GM12873 (cell line): ENCODE data around the gene SNX21.

ENCODE experiments used
- TF ChIP-seq, protein P1 (sequence below): IDR thresholded peaks from 2 replicates; pipeline ENCODE4 v1.5.1; 2012; ENCODE audit warnings: low read depth, mild to moderate bottlenecking, moderate library complexity, low read length, control low read depth; ENCODE audit not compliant: insufficient read depth; ENCODE audit errors: missing control alignments

SNX21 gene

DNA sequence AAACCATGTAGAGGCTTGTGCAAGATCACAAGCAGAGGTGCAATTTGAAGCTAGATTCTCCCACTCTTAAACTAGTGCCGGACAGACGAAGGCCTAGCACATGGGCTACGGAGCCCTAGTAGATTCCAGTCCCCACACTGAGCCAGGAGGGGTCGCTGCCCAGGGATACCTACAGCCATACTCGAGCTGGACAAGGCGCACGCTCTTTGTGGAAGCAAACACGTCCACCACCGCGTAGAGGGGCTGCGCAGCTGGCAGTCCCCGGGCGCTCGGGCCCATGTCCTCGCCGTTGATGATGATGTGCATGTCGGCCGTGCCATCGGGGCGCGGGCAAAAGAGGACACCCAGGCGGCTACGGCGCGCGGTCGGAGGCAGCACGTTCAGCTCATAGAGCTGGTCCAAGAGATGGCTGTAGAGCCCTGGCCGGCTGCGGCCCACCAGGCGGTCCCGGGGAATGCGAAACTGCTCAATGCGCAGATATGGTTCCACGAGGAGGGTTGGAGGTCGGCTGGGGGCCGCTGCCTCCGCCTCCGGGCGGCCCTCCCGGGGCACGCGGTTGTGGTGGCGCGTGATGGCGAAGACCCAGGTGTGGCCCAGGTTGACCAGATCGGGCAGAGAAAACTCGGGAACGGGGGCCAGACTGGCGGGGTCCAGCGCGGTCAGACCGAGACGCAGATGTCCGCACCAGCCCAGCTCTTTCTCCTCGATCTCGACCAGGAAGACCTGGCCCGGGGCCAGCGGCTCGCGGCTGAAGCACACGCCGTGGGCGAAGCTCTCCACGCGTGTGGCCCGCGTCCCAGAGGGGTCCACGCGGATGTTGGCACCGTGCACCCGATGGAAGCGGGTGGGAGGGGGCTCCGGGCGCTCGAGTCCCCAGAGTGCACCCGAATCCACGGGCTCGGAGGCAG, 56.7 kb downstream of the SNX21 start:
- TF ChIP-seq, protein P1, sequence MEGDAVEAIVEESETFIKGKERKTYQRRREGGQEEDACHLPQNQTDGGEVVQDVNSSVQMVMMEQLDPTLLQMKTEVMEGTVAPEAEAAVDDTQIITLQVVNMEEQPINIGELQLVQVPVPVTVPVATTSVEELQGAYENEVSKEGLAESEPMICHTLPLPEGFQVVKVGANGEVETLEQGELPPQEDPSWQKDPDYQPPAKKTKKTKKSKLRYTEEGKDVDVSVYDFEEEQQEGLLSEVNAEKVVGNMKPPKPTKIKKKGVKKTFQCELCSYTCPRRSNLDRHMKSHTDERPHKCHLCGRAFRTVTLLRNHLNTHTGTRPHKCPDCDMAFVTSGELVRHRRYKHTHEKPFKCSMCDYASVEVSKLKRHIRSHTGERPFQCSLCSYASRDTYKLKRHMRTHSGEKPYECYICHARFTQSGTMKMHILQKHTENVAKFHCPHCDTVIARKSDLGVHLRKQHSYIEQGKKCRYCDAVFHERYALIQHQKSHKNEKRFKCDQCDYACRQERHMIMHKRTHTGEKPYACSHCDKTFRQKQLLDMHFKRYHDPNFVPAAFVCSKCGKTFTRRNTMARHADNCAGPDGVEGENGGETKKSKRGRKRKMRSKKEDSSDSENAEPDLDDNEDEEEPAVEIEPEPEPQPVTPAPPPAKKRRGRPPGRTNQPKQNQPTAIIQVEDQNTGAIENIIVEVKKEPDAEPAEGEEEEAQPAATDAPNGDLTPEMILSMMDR: peak; percentile 65

DNA sequence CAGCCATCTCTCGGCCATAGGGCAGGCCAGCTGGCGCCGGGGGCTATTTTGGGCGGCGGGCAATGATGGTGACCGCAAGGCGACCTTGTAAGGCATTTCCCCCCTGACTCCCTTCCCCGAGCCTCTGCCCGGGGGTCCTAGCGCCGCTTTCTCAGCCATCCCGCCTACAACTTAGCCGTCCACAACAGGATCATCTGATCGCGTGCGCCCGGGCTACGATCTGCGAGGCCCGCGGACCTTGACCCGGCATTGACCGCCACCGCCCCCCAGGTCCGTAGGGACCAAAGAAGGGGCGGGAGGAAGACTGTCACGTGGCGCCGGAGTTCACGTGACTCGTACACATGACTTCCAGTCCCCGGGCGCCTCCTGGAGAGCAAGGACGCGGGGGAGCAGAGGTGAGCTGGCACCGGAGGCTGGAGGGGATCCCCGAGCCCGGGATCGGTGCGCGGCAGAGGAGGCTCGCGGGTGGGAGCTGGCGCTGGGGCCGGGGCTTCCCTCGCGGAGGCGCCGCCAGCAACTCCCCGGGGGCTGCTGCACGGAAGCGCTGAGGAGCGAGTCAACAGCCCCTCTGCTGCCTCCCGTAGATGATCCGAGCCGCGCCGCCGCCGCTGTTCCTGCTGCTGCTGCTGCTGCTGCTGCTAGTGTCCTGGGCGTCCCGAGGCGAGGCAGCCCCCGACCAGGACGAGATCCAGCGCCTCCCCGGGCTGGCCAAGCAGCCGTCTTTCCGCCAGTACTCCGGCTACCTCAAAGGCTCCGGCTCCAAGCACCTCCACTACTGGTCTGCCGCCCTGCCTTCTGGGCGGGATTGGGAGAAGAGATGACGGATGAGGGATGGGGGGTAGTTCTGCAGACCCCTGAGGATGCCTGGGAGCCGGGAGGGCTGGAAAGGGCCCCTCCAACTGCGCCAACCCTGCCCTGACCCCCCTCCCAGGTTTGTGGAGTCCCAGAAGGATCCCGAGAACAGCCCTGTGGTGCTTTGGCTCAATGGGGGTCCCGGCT, 57.7 kb downstream of the SNX21 start, which contains the start of the genes CTSA and NEURL2:
TSS of gene CTSA (plus strand) at position 351 of the 999 bp plus-strand sequence. CDS start at position 585, 234 bp downstream.
TSS of gene NEURL2 (minus strand) at position 224 of the 999 bp plus-strand sequence. CDS start at position 7, 217 bp downstream.
- TF ChIP-seq, protein P1: no peak

GRCh38 chr20:45892049-45892825, 58.6 kb downstream of the SNX21 start:
- TF ChIP-seq, protein P1: no peak
